Measurements from ENCODE around the gene NDST1.
A peak's percentile ranks its signal among the peaks of the same experiment; 100 is the strongest.

Gene NDST1

DNA sequence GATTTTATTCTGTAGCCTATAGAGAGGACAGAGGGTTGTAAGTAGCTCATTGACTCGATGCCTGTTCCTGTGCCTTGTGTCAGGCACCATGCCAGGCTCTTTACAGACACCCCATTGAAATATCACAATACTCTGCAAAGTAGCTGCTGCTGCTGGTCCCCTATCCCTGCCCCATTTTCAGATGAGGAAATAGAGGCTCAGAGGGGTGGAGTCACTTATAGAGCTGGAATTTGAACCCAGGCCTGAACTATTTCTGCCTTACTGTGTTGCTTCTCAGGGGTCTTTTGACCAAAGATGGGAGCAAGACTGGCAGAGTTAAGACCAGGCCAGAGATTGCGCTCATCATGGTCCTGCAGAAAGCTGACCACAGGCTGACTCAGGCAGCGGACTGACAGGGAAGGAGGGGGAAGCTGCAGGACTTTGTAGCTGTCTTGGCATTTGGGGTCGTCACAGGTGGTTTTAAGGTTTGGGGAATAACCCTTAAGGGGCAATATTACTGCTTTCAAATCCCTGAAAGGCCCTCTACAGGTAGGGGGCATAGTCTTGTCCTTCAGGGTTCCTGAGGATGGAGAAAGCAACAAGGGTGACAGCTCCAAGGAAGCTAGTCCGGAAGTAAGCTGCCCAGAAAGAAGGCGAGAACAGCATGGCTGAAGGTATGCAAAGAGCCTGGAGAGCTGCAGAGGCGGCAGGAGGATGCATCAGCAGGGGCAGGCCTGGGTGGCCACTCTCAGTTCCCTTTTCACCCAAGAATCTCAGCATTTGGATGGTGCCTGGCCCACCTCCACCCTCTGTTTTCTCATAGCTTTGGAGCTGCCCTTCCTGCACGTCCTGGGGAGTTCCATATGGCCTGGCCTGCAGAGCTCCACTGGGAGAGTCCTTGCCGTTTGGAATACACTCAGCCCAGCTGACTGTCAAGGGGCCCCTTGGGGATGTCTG is 18.3 kb upstream of the NDST1 start:
- no peak for DNase-seq

- DNase-seq, result no peak
Measured at GRCh38 chr5:150490296-150490669, 17.6 kb upstream of the NDST1 start.

- DNase-seq, result no peak
Measured at GRCh38 chr5:150490754-150491153, 17.2 kb upstream of the NDST1 start.

GRCh38 chr5:150491876-150492275 is 16.1 kb upstream of the NDST1 start:
- DNase-seq, result no peak

DNA sequence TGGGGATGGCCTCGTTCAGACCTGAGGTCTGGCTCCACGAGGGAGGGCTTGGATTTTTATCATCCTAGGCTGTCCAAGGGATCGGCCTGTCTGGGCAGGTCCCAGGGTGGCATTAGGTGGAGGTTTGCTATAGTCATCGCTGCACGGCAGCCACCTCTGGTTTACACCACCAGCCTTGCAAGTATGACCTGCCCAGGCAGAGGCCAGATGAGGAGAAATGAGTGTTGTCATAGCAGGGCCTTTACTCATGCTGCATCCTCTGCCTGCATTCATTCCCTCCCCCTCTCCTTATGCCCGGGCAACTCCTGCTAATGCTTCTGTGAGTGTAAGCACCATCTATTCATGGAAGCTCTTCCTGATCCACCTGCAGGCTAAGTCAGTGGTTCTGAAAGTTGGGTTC is 15.3 kb upstream of the NDST1 start:
- DNase-seq, result no peak

GRCh38 chr5:150496098-150496497 is 11.8 kb upstream of the NDST1 start:
- DNase-seq, result no peak

DNA sequence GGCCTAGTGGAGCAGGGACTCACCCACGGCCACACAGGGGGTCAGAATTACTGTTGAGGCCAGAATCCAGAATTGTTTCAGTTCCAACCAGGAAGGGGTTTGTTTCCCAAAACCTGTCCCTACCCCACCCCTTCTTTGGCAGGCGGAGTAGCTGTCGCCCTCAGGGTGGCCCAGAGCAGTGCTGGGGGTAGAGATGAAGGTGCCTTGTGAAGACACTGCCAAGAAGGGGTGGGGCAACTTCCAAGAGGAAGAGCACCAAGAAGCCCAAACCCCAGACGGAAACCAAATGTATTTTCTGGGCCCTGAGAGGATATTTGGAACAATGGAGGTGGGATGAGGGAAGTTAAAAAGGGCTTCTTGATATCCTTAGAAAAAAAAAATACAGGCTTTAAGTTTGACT is 11.4 kb upstream of the NDST1 start:
- no peak for DNase-seq

GRCh38 chr5:150497274-150497988 is 10.5 kb upstream of the NDST1 start:
- peak; percentile 97 for DNase-seq

GRCh38 chr5:150497989-150498317 is 10.0 kb upstream of the NDST1 start:
- no peak for DNase-seq

DNA sequence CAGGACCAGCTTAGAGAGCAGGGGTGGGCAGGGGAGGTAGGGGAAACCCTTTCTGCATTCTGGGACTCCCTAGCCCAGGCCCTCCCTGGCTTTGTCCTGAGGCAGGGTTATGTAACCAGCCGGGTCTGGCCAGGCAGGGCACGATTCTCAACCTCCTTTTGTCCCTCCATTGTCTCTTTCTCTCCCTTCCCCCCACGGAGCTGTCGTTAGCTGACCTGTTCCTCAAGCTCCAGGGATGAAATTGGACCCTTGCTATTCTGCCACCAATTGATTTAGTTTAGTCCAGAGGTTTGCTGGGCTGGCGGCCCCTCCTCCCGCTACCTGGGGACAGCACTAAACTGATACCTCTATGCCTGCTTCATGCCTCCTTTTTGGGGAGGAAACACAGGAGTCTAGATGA is 9.4 kb upstream of the NDST1 start:
- no peak for DNase-seq

DNA sequence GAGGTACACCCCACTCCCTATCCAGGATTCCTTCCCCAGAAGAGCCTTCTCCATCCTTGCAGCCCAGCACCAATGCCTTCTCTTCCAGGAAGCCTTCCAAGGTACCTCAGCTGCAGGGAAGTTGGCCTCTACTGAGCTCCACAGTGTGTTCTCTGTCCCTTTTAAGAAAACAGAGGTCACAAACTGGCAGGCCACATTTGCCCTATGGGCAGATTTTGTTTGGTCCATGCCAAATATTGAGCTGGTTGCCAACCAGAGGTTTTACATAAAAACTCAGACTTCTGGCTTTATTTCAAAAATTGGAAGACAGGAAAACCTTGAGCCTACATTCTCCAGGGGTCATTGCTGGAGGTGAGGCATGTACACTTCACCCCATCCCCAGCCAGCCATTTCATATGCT is 9.0 kb upstream of the NDST1 start:
- DNase-seq, result no peak

DNA sequence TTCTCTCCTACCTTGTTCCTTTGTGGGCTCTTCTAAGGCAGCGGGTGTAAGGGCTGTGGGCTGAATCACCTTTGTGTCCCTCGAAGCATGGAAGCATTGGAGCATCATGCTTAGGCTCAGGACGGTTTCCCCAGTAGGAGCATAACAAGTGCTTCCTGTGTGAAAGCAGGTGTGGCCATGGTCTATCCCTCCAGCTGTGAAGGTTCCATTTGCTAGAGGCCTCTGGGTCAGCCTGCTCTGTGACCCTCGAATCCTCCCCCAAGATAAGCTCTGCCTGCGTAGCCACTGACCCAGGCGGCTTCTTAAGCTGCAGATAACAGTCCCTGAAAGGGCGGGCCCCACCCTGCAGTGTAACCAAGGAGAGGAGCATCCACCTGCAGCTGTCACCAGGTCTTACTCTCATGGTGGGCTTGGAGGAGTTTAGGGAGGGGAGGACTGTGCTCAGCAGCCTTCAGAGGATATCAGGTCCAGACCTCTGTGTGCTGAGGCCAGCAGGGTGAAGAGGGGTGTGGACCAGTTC is 8.4 kb upstream of the NDST1 start:
- no peak for DNase-seq

GRCh38 chr5:150500328-150500841 is 7.5 kb upstream of the NDST1 start:
- DNase-seq, result no peak

DNA sequence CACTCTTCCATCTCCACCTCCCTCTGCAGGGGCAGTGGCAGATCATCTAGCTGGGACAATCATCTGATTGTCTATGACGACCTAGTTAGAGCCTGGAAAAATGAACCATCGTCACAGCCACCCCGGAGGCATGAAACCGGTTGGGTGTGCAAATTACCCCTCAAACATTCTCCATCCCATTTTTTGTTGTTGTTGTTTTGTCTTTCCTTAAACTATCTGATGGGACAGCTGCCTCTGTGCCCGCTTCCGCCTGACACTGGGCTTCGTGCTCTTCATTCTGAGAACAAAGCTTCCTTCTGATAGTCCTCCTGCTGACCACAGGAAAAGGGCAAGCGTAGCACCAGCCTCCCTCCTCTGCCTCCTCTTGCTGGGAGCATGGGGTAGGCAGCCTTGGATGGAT is 7.0 kb upstream of the NDST1 start:
- DNase-seq, result no peak

GRCh38 chr5:150502106-150502505 is 5.8 kb upstream of the NDST1 start:
- DNase-seq, result no peak

- DNase-seq, result no peak
Measured at GRCh38 chr5:150502847-150503246, 5.1 kb upstream of the NDST1 start.

DNA sequence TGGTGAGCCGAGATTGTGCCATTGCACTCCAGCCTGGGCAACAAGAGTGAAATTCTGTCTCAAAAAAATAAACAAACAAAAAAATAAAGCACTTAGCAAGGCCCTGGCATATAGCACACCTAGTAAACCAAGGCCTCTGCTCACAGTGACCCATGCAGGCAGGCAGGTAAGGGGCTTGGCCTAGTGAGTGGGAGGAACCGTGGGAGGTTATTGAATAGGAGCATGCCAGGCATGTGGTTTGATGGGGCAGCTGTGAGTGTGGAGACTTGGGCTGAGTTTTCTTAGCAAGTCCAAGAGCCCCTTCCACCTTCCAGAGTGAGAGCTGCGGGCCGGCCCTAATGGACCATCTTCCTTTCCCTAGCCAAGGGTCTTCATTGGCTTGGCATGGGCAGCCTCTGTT is 4.5 kb upstream of the NDST1 start:
- no peak for DNase-seq

DNA sequence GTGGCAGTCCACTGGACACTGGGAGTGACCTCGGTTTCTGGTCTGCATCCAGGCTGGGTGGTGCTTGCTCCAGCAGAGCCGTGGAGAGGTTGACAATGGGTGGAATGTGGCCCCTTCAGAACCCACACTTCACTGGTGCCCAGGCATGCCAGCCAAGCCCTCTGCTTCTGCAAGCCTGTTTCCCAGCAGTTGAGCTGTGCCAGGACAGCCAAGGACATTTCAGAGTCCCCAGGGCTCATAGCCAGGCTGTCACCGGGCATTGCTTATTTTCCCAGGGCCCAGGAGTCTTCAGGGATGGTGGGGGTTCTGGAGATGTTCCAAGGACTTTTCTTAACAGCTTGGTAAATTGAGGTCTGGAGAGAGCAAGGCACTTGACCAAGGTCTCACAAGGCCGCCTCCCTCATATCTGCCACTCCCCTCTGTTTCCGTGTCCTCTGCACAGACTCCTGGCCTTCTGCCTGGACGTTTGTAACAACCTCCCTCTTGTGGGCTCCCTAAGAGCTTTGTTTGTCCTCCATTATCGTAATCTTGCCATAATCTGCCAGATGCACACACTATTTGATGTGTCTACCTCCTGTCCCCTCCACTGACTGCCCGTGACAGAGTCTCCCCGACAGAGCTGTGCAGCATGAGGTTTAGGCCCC is 3.8 kb upstream of the NDST1 start:
- peak; percentile 23 for DNase-seq

- no peak for DNase-seq
Measured at GRCh38 chr5:150505041-150505511, 2.9 kb upstream of the NDST1 start.

DNA sequence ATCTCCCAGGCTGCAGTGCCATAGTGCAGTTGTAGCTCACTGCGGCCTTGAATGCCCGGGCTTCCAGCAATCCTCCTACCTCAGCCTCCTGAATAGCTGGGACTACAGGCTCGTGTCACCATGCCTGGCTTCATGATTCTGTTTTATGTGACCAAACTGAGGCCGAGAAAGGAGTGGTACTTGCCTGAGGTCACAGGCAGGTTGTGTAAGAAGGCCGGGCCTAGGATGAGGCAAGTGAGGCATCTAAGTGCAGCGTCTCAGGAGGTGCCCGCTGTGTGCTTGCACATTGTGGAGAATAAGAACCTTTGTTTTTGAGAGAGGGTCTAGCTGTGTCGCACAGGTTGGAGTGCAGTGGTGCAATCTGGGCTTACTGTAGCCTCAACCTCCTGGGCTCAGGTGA is 2.1 kb upstream of the NDST1 start:
- DNase-seq, result no peak

- DNase-seq, result no peak
Measured at GRCh38 chr5:150506571-150507473, 1.1 kb upstream of the NDST1 start.

GRCh38 chr5:150508277-150508640 is 328 bp downstream of the NDST1 start:
- no peak for DNase-seq
